ENCODE data around the gene GPRIN2.
"Not testable (repeated sequence)": the region's sequence is repeated elsewhere in the genome, so short reads cannot be mapped to it uniquely, and the experiment has no call there.

GRCh38 chr10:46570655-46571054 lies 14.2 kb upstream of the GPRIN2 start:
- not testable (repeated sequence) for TF ChIP-seq CTCF (IDR thresholded peaks at IDR 0.05; ENCODE audit: low read depth, low read length, poor library complexity, severe bottlenecking); EZH2phosphoT487 (IDR thresholded peaks at IDR 0.05; ENCODE audit: borderline replicate concordance, low read length)

Data from DOHH2 (cell line).